Measurements from ENCODE around the gene IKZF3.
"Not testable (repeated sequence)": the region's sequence is repeated elsewhere in the genome, so short reads cannot be mapped to it uniquely, and the experiment has no call there.

IKZF3 gene

GRCh38 chr17:39711851-39712250 is 152.3 kb downstream of the IKZF3 start:
- no peaks in the 10 kb centered on the region for H3K36me3 Mint-ChIP-seq (ENCODE audit: low read depth)
- ATAC-seq (no peak), DNase-seq (no peak)
- H3K27ac Mint-ChIP-seq, result no peak overlapping the region
- no peak overlapping the region for H3K4me3 Mint-ChIP-seq
- H3K27me3 Mint-ChIP-seq, result no peaks in the 10 kb centered on the region
- H3K9me3 Mint-ChIP-seq, result no peaks in the 10 kb centered on the region
- H3K4me1 Mint-ChIP-seq, result peaks cover 6% of the 10 kb centered on the region

GRCh38 chr17:39711071-39711470 is 153.0 kb downstream of the IKZF3 start:
- H3K36me3 Mint-ChIP-seq (ENCODE audit: low read depth); DNase-seq; ATAC-seq; H3K4me1 Mint-ChIP-seq; H3K4me3 Mint-ChIP-seq; H3K27me3 Mint-ChIP-seq; H3K9me3 Mint-ChIP-seq; H3K27ac Mint-ChIP-seq: not testable (repeated sequence)

- Mint-ChIP-seq H3K36me3 (ENCODE audit: low read depth) (no peaks in the 10 kb centered on the region), H3K4me1 (peaks cover 8% of the 10 kb centered on the region), H3K9me3 (no peaks in the 10 kb centered on the region), H3K4me3 (no peak overlapping the region), H3K27me3 (no peaks in the 10 kb centered on the region), H3K27ac (no peak overlapping the region)
- no peak for DNase-seq
- no peak for ATAC-seq
These were observed 153.8 kb downstream of the IKZF3 start for GRCh38 chr17:39709998-39710964.

GRCh38 chr17:39709319-39709997 is 154.7 kb downstream of the IKZF3 start:
- no peak for ATAC-seq
- H3K9me3 Mint-ChIP-seq, result no peaks in the 10 kb centered on the region
- H3K27me3 Mint-ChIP-seq, result no peaks in the 10 kb centered on the region
- H3K36me3 Mint-ChIP-seq (ENCODE audit: low read depth), result no peaks in the 10 kb centered on the region
- DNase-seq, result no peak
- H3K27ac Mint-ChIP-seq, result no peak overlapping the region
- H3K4me3 Mint-ChIP-seq, result no peak overlapping the region
- peaks cover 8% of the 10 kb centered on the region for H3K4me1 Mint-ChIP-seq
